ENCODE results near the gene ISCA2.

ISCA2 gene

DNA sequence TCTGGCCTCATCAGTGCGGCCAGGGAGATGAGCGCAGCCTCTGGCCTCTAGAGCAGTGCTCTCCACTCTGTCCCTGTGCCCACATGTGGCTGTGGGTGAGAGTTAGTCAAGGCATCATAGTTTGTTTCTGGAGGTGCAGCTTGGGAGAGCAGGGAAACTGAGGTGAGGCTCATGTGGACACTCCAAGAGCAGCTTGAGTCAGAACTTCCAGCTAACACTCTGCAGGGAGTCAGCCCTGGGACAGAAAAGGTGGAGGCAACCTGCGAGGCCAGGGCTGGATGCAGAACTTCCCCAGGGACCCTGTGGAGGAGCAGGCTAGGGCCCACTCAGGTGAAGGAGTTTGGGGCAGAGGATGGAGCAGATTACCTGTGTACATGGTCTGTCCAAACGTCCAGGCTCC is 10.8 kb downstream of the ISCA2 start:
- no peak overlapping the region for H2AFZ ChIP-seq (ENCODE audit: low read depth, low read length, severe bottlenecking)
- H3F3A ChIP-seq (ENCODE audit: insufficient read depth) = no peaks in the 10 kb centered on the region
- H3K27me3 ChIP-seq (ENCODE audit: low read length) = no peaks in the 10 kb centered on the region
- H3K9me3 ChIP-seq (ENCODE audit: insufficient read depth, low read length) = no peaks in the 10 kb centered on the region
- no peak for TF ChIP-seq EZH2phosphoT487 (conservative IDR thresholded peaks at IDR 0.05; ENCODE audit: low read length)
- TF ChIP-seq, protein P1, sequence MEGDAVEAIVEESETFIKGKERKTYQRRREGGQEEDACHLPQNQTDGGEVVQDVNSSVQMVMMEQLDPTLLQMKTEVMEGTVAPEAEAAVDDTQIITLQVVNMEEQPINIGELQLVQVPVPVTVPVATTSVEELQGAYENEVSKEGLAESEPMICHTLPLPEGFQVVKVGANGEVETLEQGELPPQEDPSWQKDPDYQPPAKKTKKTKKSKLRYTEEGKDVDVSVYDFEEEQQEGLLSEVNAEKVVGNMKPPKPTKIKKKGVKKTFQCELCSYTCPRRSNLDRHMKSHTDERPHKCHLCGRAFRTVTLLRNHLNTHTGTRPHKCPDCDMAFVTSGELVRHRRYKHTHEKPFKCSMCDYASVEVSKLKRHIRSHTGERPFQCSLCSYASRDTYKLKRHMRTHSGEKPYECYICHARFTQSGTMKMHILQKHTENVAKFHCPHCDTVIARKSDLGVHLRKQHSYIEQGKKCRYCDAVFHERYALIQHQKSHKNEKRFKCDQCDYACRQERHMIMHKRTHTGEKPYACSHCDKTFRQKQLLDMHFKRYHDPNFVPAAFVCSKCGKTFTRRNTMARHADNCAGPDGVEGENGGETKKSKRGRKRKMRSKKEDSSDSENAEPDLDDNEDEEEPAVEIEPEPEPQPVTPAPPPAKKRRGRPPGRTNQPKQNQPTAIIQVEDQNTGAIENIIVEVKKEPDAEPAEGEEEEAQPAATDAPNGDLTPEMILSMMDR (IDR thresholded peaks at IDR 0.05; ENCODE audit: insufficient read depth, low read length, poor library complexity, severe bottlenecking) = no peak
- no peak overlapping the region for H3K9ac ChIP-seq (ENCODE audit: low read length)
- H3K9me2 ChIP-seq (replicated peaks; ENCODE audit: insufficient read depth, low read length) = no peaks in the 10 kb centered on the region
- H3K27ac ChIP-seq (ENCODE audit: low read depth, low read length) = no peak overlapping the region
- no peaks in the 10 kb centered on the region for H3K79me2 ChIP-seq (ENCODE audit: insufficient read depth, low read length)
- no peak overlapping the region for H3K4me2 ChIP-seq (ENCODE audit: low read depth, low read length, poor library complexity, severe bottlenecking)
- no peak overlapping the region for H3K4me3 ChIP-seq (ENCODE audit: insufficient read depth, low read length, poor library complexity, severe bottlenecking)
- H3K36me3 ChIP-seq (ENCODE audit: low read length) = no peaks in the 10 kb centered on the region
- no peaks in the 10 kb centered on the region for H4K20me1 ChIP-seq (ENCODE audit: low read depth, low read length)

GRCh38 chr14:74504874-74505720 is 11.5 kb downstream of the ISCA2 start:
- no peaks in the 10 kb centered on the region for H4K20me1 ChIP-seq (ENCODE audit: low read depth, low read length)
- H3K9ac ChIP-seq (ENCODE audit: low read length) = no peak overlapping the region
- H3K4me2 ChIP-seq (ENCODE audit: low read depth, low read length, poor library complexity, severe bottlenecking) = no peak overlapping the region
- H3K9me3 ChIP-seq (ENCODE audit: insufficient read depth, low read length) = no peaks in the 10 kb centered on the region
- no peak overlapping the region for H2AFZ ChIP-seq (ENCODE audit: low read depth, low read length, severe bottlenecking)
- no peak overlapping the region for H3K4me3 ChIP-seq (ENCODE audit: insufficient read depth, low read length, poor library complexity, severe bottlenecking)
- no peaks in the 10 kb centered on the region for H3K9me2 ChIP-seq (replicated peaks; ENCODE audit: insufficient read depth, low read length)
- H3F3A ChIP-seq (ENCODE audit: insufficient read depth) = no peaks in the 10 kb centered on the region
- H3K27me3 ChIP-seq (ENCODE audit: low read length) = no peaks in the 10 kb centered on the region
- TF ChIP-seq, protein P1 (IDR thresholded peaks at IDR 0.05; ENCODE audit: insufficient read depth, low read length, poor library complexity, severe bottlenecking) = no peak
- no peak for TF ChIP-seq EZH2phosphoT487 (conservative IDR thresholded peaks at IDR 0.05; ENCODE audit: low read length)
- no peaks in the 10 kb centered on the region for H3K36me3 ChIP-seq (ENCODE audit: low read length)
- no peaks in the 10 kb centered on the region for H3K79me2 ChIP-seq (ENCODE audit: insufficient read depth, low read length)
- H3K27ac ChIP-seq (ENCODE audit: low read depth, low read length) = no peak overlapping the region

GRCh38 chr14:74505831-74506230 is 12.3 kb downstream of the ISCA2 start:
- Histone ChIP-seq H3K36me3 (ENCODE audit: low read length) (no peaks in the 10 kb centered on the region), H3K9me3 (ENCODE audit: insufficient read depth, low read length) (no peaks in the 10 kb centered on the region), H2AFZ (ENCODE audit: low read depth, low read length, severe bottlenecking) (no peak overlapping the region), H3K4me2 (ENCODE audit: low read depth, low read length, poor library complexity, severe bottlenecking) (no peak overlapping the region), H3F3A (ENCODE audit: insufficient read depth) (no peaks in the 10 kb centered on the region), H3K9me2 (replicated peaks; ENCODE audit: insufficient read depth, low read length) (no peaks in the 10 kb centered on the region), H4K20me1 (ENCODE audit: low read depth, low read length) (no peaks in the 10 kb centered on the region), H3K9ac (ENCODE audit: low read length) (no peak overlapping the region), H3K27ac (ENCODE audit: low read depth, low read length) (no peak overlapping the region), H3K4me3 (ENCODE audit: insufficient read depth, low read length, poor library complexity, severe bottlenecking) (no peak overlapping the region), H3K79me2 (ENCODE audit: insufficient read depth, low read length) (no peaks in the 10 kb centered on the region), H3K27me3 (ENCODE audit: low read length) (no peaks in the 10 kb centered on the region)
- no peak for TF ChIP-seq EZH2phosphoT487 (conservative IDR thresholded peaks at IDR 0.05; ENCODE audit: low read length)
- TF ChIP-seq, protein P1 (IDR thresholded peaks at IDR 0.05; ENCODE audit: insufficient read depth, low read length, poor library complexity, severe bottlenecking) = no peak
